Peyer's patch (tissue), 4 donors: ENCODE results near the gene ST8SIA5.

Experiments used
- CTCF ChIP-seq, 6 experiments: fragments of 450-650 bp in 4 of 6; fragments of 200-600 bp in 2 of 6; sonication (generic) in 1 of 6; IDR thresholded peaks; one replicate each; pipeline ENCODE4 v1.5.1; 2017 to 2019; ENCODE audit warnings: antibody characterized with exemption in 6 of 6, mild to moderate bottlenecking in 3 of 6, moderate library complexity in 1 of 6
- POLR2A ChIP-seq, 2 donors: fragments of 450-650 bp; IDR thresholded peaks; one replicate each; pipeline ENCODE4 v1.5.1; 2017; ENCODE audit warnings: antibody characterized with exemption in 2 of 2, mild to moderate bottlenecking in 2 of 2, moderate library complexity in 2 of 2

GRCh38 chr18:46754188-46754587 is 2.7 kb downstream of the ST8SIA5 start:
- no peak for TF ChIP-seq CTCF (IDR thresholded peaks at IDR 0.05)
- TF ChIP-seq POLR2A (IDR thresholded peaks at IDR 0.05) = no peak
